RWPE2 (cell line): Measurements from ENCODE around the gene DPY19L3.
"Not testable (repeated sequence)": the region's sequence is repeated elsewhere in the genome, so short reads cannot be mapped to it uniquely, and the experiment has no call there.

Source experiments
- ATAC-seq: fragments of 200-7000 bp; cut with Tn5 transposase; 3 replicates; pipeline ENCODE4 v1.9.1; 2021; ENCODE audit warnings: low read depth
- DNase-seq: peaks from one replicate; pipeline ENCODE4 v3.0.0-alpha.2; 2020; ENCODE audit warnings: low spot score
- H3K27ac ChIP-seq: fragments of 450-650 bp; 2 replicates; pipeline ENCODE4 v1.5.1; 2017; ENCODE audit warnings: mild to moderate bottlenecking; ENCODE audit not compliant: poor library complexity, severe bottlenecking
- H3K27me3 ChIP-seq: fragments of 250-450 bp; sonication (Bioruptor Pico); 2 replicates; pipeline ENCODE4 v1.5.1; 2021; ENCODE audit warnings: mild to moderate bottlenecking, moderate library complexity; ENCODE audit not compliant: insufficient read depth, poor library complexity, severe bottlenecking
- H3K36me3 ChIP-seq: fragments of 250-450 bp; sonication (Bioruptor Pico); 2 replicates; pipeline ENCODE4 v1.5.1; 2020; ENCODE audit warnings: low read depth, mild to moderate bottlenecking, moderate library complexity
- H3K4me1 ChIP-seq: fragments of 250-450 bp; sonication (Bioruptor Pico); 2 replicates; pipeline ENCODE4 v1.5.1; 2021; ENCODE audit warnings: mild to moderate bottlenecking, moderate library complexity; ENCODE audit not compliant: insufficient read depth, poor library complexity, severe bottlenecking
- H3K4me3 ChIP-seq: fragments of 250-450 bp; sonication (Bioruptor Pico); 2 replicates; pipeline ENCODE4 v1.5.1; 2021; ENCODE audit warnings: mild to moderate bottlenecking, moderate library complexity; ENCODE audit not compliant: severe bottlenecking
- H3K9me3 ChIP-seq: fragments of 250-450 bp; sonication (Bioruptor Pico); 2 replicates; pipeline ENCODE4 v1.5.1; 2021; ENCODE audit warnings: mild to moderate bottlenecking, moderate library complexity; ENCODE audit not compliant: severe bottlenecking
- TF ChIP-seq, protein P1 (sequence below): fragments of 450-650 bp; IDR thresholded peaks from one replicate; pipeline ENCODE4 v1.5.1; 2017; ENCODE audit warnings: mild to moderate bottlenecking, moderate library complexity; ENCODE audit not compliant: poor library complexity, severe bottlenecking

The DPY19L3 gene

DNA sequence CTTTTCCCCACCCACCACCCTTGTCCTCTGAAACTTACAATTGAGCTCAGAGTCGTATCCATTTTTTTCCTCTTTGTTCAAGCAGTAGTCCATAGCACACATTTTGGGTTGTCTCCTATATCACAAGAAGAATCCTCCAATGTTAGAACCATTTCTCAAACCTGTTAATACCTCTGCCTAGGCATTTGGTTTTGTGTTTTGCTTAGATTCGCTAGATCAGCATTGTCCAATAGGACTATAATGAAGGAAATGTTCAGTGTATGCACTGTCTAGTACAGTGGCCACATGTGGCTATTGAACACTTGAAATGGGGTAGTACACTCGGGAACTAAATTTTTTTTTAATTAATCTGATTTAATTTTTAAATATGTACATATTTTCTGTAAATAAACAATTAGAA is 12.6 kb downstream of the DPY19L3 start:
- Histone ChIP-seq H3K27me3 (no peaks in the 10 kb centered on the region), H3K9me3 (no peaks in the 10 kb centered on the region), H3K36me3 (0 out of 2 replicates have a peak, but pooled peaks cover 4% of the 10 kb centered on the region), H3K4me3 (no peak overlapping the region), H3K27ac (no peak overlapping the region), H3K4me1 (no peaks in the 10 kb centered on the region)
- ATAC-seq = no peak
- no peak for DNase-seq
- TF ChIP-seq, protein P1, sequence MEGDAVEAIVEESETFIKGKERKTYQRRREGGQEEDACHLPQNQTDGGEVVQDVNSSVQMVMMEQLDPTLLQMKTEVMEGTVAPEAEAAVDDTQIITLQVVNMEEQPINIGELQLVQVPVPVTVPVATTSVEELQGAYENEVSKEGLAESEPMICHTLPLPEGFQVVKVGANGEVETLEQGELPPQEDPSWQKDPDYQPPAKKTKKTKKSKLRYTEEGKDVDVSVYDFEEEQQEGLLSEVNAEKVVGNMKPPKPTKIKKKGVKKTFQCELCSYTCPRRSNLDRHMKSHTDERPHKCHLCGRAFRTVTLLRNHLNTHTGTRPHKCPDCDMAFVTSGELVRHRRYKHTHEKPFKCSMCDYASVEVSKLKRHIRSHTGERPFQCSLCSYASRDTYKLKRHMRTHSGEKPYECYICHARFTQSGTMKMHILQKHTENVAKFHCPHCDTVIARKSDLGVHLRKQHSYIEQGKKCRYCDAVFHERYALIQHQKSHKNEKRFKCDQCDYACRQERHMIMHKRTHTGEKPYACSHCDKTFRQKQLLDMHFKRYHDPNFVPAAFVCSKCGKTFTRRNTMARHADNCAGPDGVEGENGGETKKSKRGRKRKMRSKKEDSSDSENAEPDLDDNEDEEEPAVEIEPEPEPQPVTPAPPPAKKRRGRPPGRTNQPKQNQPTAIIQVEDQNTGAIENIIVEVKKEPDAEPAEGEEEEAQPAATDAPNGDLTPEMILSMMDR = no peak

DNA sequence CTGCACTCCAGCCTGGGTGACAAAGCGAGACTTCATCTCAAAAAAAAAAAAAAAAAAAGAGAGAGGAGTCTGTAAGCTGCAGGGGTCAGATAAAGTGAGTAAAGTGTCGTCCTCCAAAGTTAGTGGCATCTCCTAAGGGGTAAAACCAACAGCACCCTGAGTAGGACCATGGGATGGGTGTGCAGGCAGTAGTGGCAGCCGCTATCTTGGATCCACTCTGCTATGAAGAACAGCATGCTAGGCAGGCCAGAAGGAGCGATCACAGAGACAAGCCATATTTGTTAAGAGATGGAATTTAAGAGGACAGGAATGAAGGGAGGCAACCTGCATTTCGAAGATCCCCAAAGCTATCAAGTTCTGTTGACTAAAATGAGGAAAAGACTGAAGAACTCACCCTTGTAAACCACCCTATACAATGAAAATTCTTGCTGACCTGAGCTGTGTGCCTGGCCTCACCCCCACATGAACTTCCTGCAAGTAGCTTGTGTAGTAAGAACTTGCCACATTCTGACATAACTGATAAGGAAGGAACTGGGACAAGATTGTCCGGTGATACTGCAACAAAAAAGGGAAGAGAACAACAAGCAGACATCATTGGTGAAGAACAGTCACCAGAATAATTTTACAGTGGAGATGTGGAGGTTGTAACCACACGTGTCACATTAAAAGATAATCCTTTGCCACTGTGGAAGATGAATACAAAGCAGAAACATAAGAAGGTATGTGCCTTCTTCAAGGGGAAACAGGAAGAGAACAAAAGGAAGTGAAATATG is 16.2 kb downstream of the DPY19L3 start:
- Histone ChIP-seq H3K4me3 (no peak overlapping the region), H3K4me1 (no peaks in the 10 kb centered on the region), H3K9me3 (no peaks in the 10 kb centered on the region), H3K27me3 (no peaks in the 10 kb centered on the region), H3K36me3 (no peaks in the 10 kb centered on the region), H3K27ac (no peak overlapping the region)
- no peak for DNase-seq
- TF ChIP-seq, protein P1 = no peak
- ATAC-seq = no peak

DNA sequence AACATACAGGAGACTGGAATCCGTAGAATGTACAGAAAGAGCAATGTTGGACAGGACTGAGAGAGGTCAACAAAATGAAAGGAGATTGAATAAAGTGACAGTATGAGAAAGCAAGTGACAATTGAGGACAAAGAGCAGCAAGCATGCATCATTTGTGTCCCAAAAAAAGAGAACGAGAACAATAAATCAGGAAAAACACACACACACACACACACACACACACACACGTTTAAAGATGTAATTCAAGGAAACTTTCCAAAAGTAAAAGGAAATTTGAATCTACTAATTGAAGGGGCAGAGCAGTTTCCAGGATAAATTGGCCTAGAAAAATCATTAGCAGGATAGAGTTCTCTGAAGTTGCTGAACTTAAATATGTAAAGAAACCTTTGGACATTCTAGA is 16.9 kb downstream of the DPY19L3 start:
- ATAC-seq (no peak), DNase-seq (no peak)
- Histone ChIP-seq H3K36me3 (no peaks in the 10 kb centered on the region), H3K4me3 (no peak overlapping the region), H3K27ac (no peak overlapping the region), H3K9me3 (no peaks in the 10 kb centered on the region), H3K4me1 (no peaks in the 10 kb centered on the region), H3K27me3 (no peaks in the 10 kb centered on the region)
- TF ChIP-seq, protein P1 = no peak

DNA sequence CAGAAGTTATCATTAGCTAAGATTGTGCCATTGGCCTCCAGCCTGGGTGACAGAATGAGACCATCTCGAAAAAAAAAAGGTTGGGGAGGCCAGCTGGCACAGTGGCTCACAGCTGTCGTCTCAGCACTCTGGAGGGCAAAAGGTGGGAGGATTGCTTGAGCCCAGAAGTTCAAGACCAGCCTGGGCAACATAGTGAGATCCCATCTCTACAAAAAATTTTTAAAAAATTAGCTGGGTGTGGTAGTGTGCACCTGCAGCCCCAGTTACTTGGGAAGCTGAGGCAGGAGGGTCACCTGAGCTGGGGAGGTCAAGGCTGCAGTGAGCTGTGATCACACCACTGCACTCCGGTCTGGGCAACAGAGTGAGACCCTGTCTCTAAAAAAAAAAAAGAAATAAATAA is 18.4 kb downstream of the DPY19L3 start:
- not testable (repeated sequence) for H3K36me3 ChIP-seq, H3K27me3 ChIP-seq, H3K9me3 ChIP-seq, H3K4me3 ChIP-seq, ATAC-seq, DNase-seq, H3K4me1 ChIP-seq, H3K27ac ChIP-seq

DNA sequence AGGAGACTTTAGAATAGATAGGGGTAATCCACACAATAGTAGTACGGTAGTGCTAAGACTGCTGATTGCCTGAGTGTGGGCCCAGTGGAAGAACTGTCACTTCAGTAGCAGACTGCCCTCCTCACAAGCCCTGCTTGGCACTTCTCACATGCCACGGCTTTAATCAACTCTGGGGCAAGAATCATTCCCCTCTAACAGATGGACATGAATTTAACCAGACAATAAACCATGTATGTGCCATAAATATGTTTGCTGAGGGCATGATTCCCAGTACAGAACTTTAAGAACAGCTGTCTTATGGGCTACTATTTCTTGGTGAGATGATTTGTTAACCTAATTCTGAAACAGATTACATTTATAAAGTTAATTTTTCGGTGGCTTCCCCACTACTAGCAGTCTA is 22.0 kb downstream of the DPY19L3 start:
- DNase-seq (no peak), ATAC-seq (no peak)
- Histone ChIP-seq H3K9me3 (no peaks in the 10 kb centered on the region), H3K27ac (no peak overlapping the region), H3K36me3 (no peaks in the 10 kb centered on the region), H3K4me3 (no peak overlapping the region), H3K27me3 (no peaks in the 10 kb centered on the region), H3K4me1 (no peaks in the 10 kb centered on the region)
- TF ChIP-seq, protein P1 = no peak
